K562 (cell line): ENCODE data around the gene CORO6. TPM values are rescaled to one million over a fixed set of nuclear protein-coding genes. Genes with fewer than 3 reads are reported as not detected.

Experiments
- CTBP1 ChIP-seq: fragments of 450-650 bp; IDR thresholded peaks from 2 replicates; pipeline ENCODE4 v1.6.1; 2016; ENCODE audit warnings: borderline replicate concordance
- ESRRB ChIP-seq: fragments of 250-450 bp; sonication (Bioruptor Pico); IDR thresholded peaks from 2 replicates; pipeline ENCODE4 v1.5.0; 2020; ENCODE audit warnings: mild to moderate bottlenecking, moderate library complexity, borderline replicate concordance
- IRF9 ChIP-seq: fragments of 450-650 bp; IDR thresholded peaks from 2 replicates; pipeline ENCODE4 v1.6.1; 2016; ENCODE audit warnings: missing biosample characterization, missing genetic modification characterization
- KDM2B ChIP-seq: fragments of 250-450 bp; sonication (Bioruptor Pico); IDR thresholded peaks from 2 replicates; pipeline ENCODE4 v1.8.0; 2021; ENCODE audit warnings: mild to moderate bottlenecking, moderate library complexity
- MEF2D ChIP-seq: conservative IDR thresholded peaks from 2 replicates; pipeline ENCODE4 v1.6.1; 2016; ENCODE audit warnings: low read depth, missing genetic modification characterization, missing compliant biosample characterization
- MXI1 ChIP-seq: IDR thresholded peaks from 2 replicates; pipeline ENCODE4 v1.6.1; 2011; ENCODE audit warnings: low read depth, mild to moderate bottlenecking, improper control_type of control experiment, low read length
- NCOA2 ChIP-seq, 2 experiments: fragments of 450-650 bp; IDR thresholded peaks; 2 replicates each; pipeline ENCODE4 v1.6.1; 2018; ENCODE audit warnings: mild to moderate bottlenecking in 2 of 2, moderate library complexity in 1 of 2; ENCODE audit not compliant: partially characterized antibody in 2 of 2
- TEAD1 ChIP-seq, 2 experiments: fragments of 450-650 bp in 1 of 2; sonication (generic) in 1 of 2; formaldehyde crosslinking; IDR thresholded peaks; 2 replicates each; pipeline versions ENCODE4 v1.4.0 to v1.8.0; 2020 to 2022; ENCODE audit warnings: mild to moderate bottlenecking in 2 of 2, missing genetic modification reagents in 1 of 2
- TEAD2 ChIP-seq: fragments of 450-650 bp; IDR thresholded peaks from 2 replicates; pipeline ENCODE4 v1.6.1; 2016; ENCODE audit warnings: missing genetic modification characterization, control low read depth, missing compliant biosample characterization
- ZNF830 ChIP-seq: fragments of 250-450 bp; sonication (Bioruptor Pico); IDR thresholded peaks from 2 replicates; pipeline ENCODE4 v1.5.0; 2021; ENCODE audit warnings: mild to moderate bottlenecking
- polyA plus RNA-seq, 8 experiments: library from polyadenylated mRNA; depleted of rRNA in 4 of 8; stranded (reverse) in 5 of 8; unstranded in 3 of 8; fragments of >200 nt; fragmentation: Nextera tagmentation in 2 of 8; fragmentation: Illumina TruSeq in 1 of 8; extraction: Ambion mirVana in 2 of 8; extraction: Trizol in 1 of 8; gene quantifications; 2 replicates each; pipeline versions ENCODE4 v1.2.1 to v1.2.3, GENCODE V29; 2011 to 2014; ENCODE audit warnings: inconsistent platforms in 1 of 8, missing spikeins in 1 of 8
- total RNA-seq, 7 experiments: library from RNA; depleted of rRNA in 6 of 7; stranded (reverse); fragments of >200 nt in 6 of 7; fragmentation: Illumina TruSeq in 2 of 7; extraction: Trizol in 2 of 7; gene quantifications; 2 replicates each; pipeline versions ENCODE4 v1.2.1 to v1.2.3, GENCODE V29; 2011 to 2021; ENCODE audit warnings: low replicate concordance in 1 of 7

The CORO6 gene
- total and polyA plus RNA-seq, 9 of the 15 experiments (the other 6 are each of a cell fraction or from before 2014, with no cell fraction given): 0.04 to 11.9 (median 2.4) TPM

DNA sequence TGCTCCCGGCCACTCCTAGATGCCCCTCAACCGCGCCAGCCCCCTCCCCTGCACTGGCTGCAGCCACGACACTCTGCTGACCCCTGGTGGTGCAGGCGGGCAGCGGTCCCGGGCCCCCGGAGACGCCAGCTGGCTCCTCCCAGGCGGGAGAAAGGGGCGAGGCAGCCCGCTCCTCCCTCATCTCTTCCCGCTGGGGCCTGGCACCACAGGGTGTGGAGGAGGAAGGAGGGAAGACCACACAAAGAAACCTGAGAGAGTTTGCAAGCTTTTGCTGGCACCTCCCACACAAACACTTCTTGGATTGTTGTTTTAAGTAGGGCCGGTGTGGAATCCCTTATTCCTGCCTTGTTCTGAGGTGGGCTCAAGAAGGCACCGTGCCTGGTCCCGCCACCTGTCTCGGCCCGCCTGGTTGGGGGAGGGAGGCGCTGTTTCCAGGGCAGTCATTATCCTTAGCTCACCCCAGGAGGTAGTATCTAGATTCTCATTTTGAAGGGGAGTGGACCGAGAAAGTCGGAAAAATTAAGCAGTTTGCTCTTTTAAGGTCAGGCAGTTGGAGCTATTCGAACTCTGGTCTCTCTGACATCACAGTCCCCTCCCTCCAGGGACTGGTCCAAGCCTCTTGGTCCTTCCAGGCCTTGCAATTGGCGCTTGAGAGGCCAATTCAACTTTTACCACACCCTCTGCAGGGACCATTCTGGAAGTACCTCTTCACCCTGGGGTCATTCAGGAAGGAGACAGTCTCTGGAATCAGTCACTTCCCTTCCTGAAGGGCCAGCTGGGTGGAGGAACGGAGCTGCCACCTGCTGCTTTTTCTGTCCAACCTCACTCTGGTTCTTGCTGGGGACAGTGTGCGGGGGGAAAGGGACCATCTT is 30.7 kb downstream of the CORO6 start (continued):
- TF ChIP-seq ZNF830 (CRISPR knock-in tag): no peak
- no peak for TF ChIP-seq IRF9
- TF ChIP-seq TEAD2: no peak
- peak; percentile 20; the same call in 1 of the 2 replicates for TF ChIP-seq MXI1
- no peak for TF ChIP-seq ESRRB (CRISPR knock-in tag)
- 0 out of 2 replicates have a peak, but pooled peaks have one; percentile 8 for TF ChIP-seq KDM2B (CRISPR knock-in tag)
- no peak for TF ChIP-seq MEF2D (tag)
- TF ChIP-seq CTBP1: peak; percentile 88
- no peak; a peak in 1 of 4 replicates for TF ChIP-seq TEAD1 (CRISPR knock-in tag; IDR thresholded peaks at IDR 0.05)
- no peak for TF ChIP-seq NCOA2 (IDR thresholded peaks at IDR 0.05; ENCODE audit: partially characterized antibody in 2 of 2)
